Measurements from ENCODE around the gene METTL26.

DNA sequence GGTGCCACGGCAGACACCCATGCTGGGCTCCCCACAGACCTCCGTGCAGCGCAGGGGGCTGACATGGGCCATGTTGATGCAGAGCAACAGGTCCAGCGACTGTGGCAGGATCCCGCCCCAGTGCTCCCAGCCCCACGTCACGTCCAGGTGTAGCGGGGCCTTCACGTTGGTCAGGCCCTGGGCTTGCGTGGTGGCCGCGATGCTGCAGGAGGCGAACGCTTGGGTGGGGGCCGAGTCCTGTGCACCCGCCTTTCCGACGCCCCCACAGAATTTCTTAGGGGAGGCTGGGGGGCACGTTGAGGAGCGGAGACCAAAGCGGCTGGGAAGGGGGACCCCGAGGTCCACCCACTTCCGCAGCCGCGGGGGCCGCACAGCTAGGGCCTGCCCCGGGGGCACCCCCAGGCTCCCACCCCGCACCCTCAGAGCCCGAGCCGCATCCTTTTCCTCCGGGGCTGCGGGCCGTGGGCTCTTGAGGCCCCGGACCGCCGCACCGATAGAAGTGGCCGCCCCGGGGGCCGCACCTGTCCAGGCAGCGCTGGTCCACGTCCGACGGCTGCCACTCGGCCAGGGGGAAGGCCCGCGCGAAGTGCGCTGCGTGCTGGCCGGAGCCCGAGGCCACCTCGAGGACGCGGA, 416 bp downstream of the METTL26 start:
- TF ChIP-seq POLR2AphosphoS5 (IDR thresholded peaks at IDR 0.05; ENCODE audit: low read depth, low read length) (no peak), POLR2A (IDR thresholded peaks at IDR 0.05; ENCODE audit: low read depth, low read length) (no peak), TAF1 (IDR thresholded peaks at IDR 0.05; ENCODE audit: low read depth, low read length) (no peak)

Data from GM12891 (cell line).